H1 (cell line): ENCODE results near the gene RHOT1. TPM values are rescaled to one million over a fixed set of nuclear protein-coding genes. Genes with fewer than 3 reads are reported as not detected.

ENCODE experiments used
- CTCF ChIA-PET: fragments of 300-600 bp; sonication (Branson Sonifier 250); formaldehyde crosslinking; loops from one replicate; lab custom pipeline; 2021; ENCODE audit not compliant: partially characterized antibody; lab: Charles Lee
- POLR2A ChIA-PET: fragments of 300-600 bp; sonication (Branson Sonifier 250); formaldehyde crosslinking; loops from one replicate; lab custom pipeline; 2021; ENCODE audit warnings: inconsistent platforms; ENCODE audit not compliant: partially characterized antibody; lab: Charles Lee
- DNase-seq, 2 experiments: peaks; one replicate each; pipeline versions ENCODE4 v3.0.0 to v3.0.0-alpha.2; 2010 to 2022; ENCODE audit warnings: low spot score in 2 of 2, low read depth in 1 of 2, mixed read lengths in 1 of 2
- FAIRE-seq: peaks from 2 replicates; lab custom pipeline; 2011; peaks lifted over from hg19 to GRCh38; lab: Jason Lieb, UNC
- H2AFZ ChIP-seq: 2 replicates; pipeline ENCODE4 v1.8.1; 2012; ENCODE audit warnings: low read length, inconsistent platforms
- H2AK5ac ChIP-seq: 2 replicates; pipeline ENCODE4 v1.6.1; 2013; ENCODE audit warnings: low read depth, low read length
- H2BK120ac ChIP-seq: replicated peaks from 2 replicates; pipeline ENCODE3; 2013; ENCODE audit warnings: low read depth, low read length, inconsistent platforms
- H2BK12ac ChIP-seq: 2 replicates; pipeline ENCODE4 v1.6.1; 2013; ENCODE audit warnings: low read depth, low read length
- H2BK15ac ChIP-seq: 2 replicates; pipeline ENCODE4 v1.6.1; 2013; ENCODE audit warnings: low read length
- H2BK20ac ChIP-seq: 2 replicates; pipeline ENCODE4 v1.6.1; 2013; ENCODE audit warnings: low read length
- H2BK5ac ChIP-seq: 2 replicates; pipeline ENCODE4 v1.6.1; 2013; ENCODE audit warnings: low read depth, low read length
- H3K14ac ChIP-seq: 2 replicates; pipeline ENCODE4 v1.6.1; 2013; ENCODE audit warnings: inconsistent platforms; ENCODE audit not compliant: insufficient read length
- H3K18ac ChIP-seq: 2 replicates; pipeline ENCODE4 v1.6.1; 2013; ENCODE audit warnings: low read length; ENCODE audit errors: extremely low read depth
- H3K23ac ChIP-seq: 2 replicates; pipeline ENCODE4 v1.6.1; 2013; ENCODE audit warnings: inconsistent platforms; ENCODE audit not compliant: insufficient read length
- H3K23me2 ChIP-seq: 2 replicates; pipeline ENCODE4 v1.6.1; 2013; ENCODE audit warnings: low read depth, low read length
- H3K27ac ChIP-seq: 2 replicates; pipeline ENCODE4 v1.6.1; 2011; ENCODE audit warnings: low read depth, low read length, inconsistent platforms
- H3K27me3 ChIP-seq, 4 experiments: replicated peaks in 1 of 4; 1 replicate in 1 of 4; 2 replicates in 3 of 4; pipeline versions ENCODE4 v1.6.1 to v1.8.1; 2011 to 2013; ENCODE audit warnings: low read length in 3 of 4, mild to moderate bottlenecking in 3 of 4, inconsistent platforms in 2 of 4, mixed read lengths in 2 of 4, moderate library complexity in 1 of 4; ENCODE audit not compliant: control insufficient read depth in 3 of 4, insufficient read depth in 3 of 4; ENCODE audit errors: extremely low read depth in 1 of 4
- H3K36me3 ChIP-seq, 4 experiments: 2 replicates each; pipeline versions ENCODE4 v1.6.1 to v1.8.1; 2011 to 2013; ENCODE audit warnings: mild to moderate bottlenecking in 4 of 4, low read length in 3 of 4, moderate library complexity in 2 of 4, control low read depth in 1 of 4, inconsistent platforms in 1 of 4; ENCODE audit not compliant: insufficient read depth in 4 of 4, control insufficient read depth in 2 of 4
- H3K4ac ChIP-seq: replicated peaks from 2 replicates; pipeline ENCODE3; 2013; ENCODE audit warnings: low read length, low read depth, mixed read lengths, inconsistent platforms; ENCODE audit not compliant: insufficient read length
- H3K4me1 ChIP-seq, 4 experiments: replicated peaks in 1 of 4; 1 replicate in 1 of 4; 2 replicates in 3 of 4; pipeline versions ENCODE4 v1.6.1 to v1.8.1; 2011 to 2013; ENCODE audit warnings: low read length in 3 of 4, inconsistent platforms in 2 of 4, mixed read lengths in 1 of 4; ENCODE audit not compliant: insufficient read depth in 4 of 4, control insufficient read depth in 3 of 4
- H3K4me2 ChIP-seq, 2 experiments: 2 replicates each; pipeline versions ENCODE4 v1.6.1 to v1.8.1; 2011 to 2013; ENCODE audit warnings: low read depth in 2 of 2, low read length in 2 of 2, control low read depth in 1 of 2, inconsistent platforms in 1 of 2, mild to moderate bottlenecking in 1 of 2; ENCODE audit not compliant: insufficient read depth in 1 of 2
- H3K4me3 ChIP-seq, 4 experiments: fragments of 200-600, 300-600 bp in 1 of 4; sonication (generic), shearing (Covaris generic), sonication (Bioruptor Twin) in 1 of 4; 2 replicates each; pipeline versions ENCODE4 v1.5.1 to v1.8.1; 2011 to 2016; ENCODE audit warnings: low read length in 4 of 4, low read depth in 3 of 4, control low read depth in 2 of 4, inconsistent platforms in 2 of 4, mild to moderate bottlenecking in 2 of 4, mixed read lengths in 1 of 4, moderate library complexity in 1 of 4; ENCODE audit not compliant: insufficient read depth in 2 of 4; ENCODE audit errors: extremely low read depth in 1 of 4
- H3K56ac ChIP-seq: replicated peaks from 2 replicates; pipeline ENCODE3; 2013; ENCODE audit warnings: low read depth, mild to moderate bottlenecking, mixed read lengths, low read length, inconsistent platforms; ENCODE audit not compliant: insufficient read length
- H3K79me1 ChIP-seq: 2 replicates; pipeline ENCODE4 v1.6.1; 2013; ENCODE audit warnings: low read depth, low read length, control low read depth
- H3K79me2 ChIP-seq, 2 experiments: 2 replicates each; pipeline versions ENCODE4 v1.6.1 to v1.8.1; 2012 to 2013; ENCODE audit warnings: low read length in 2 of 2, mild to moderate bottlenecking in 2 of 2, inconsistent platforms in 1 of 2; ENCODE audit not compliant: insufficient read depth in 2 of 2, control insufficient read depth in 1 of 2
- H3K9ac ChIP-seq, 4 experiments: replicated peaks in 1 of 4; 1 replicate in 1 of 4; 2 replicates in 3 of 4; pipeline versions ENCODE4 v1.6.1 to v1.8.1; 2011 to 2013; ENCODE audit warnings: low read depth in 3 of 4, low read length in 3 of 4, control low read depth in 2 of 4, mild to moderate bottlenecking in 2 of 4, moderate library complexity in 2 of 4, inconsistent platforms in 1 of 4; ENCODE audit errors: extremely low read depth in 1 of 4
- H3K9me3 ChIP-seq, 2 experiments: 2 replicates each; pipeline versions ENCODE4 v1.6.1 to v1.8.1; 2012 to 2013; ENCODE audit warnings: mild to moderate bottlenecking in 2 of 2, moderate library complexity in 2 of 2, control low read depth in 1 of 2, inconsistent platforms in 1 of 2, low read depth in 1 of 2, low read length in 1 of 2, mixed read lengths in 1 of 2; ENCODE audit not compliant: insufficient read depth in 2 of 2
- H4K20me1 ChIP-seq, 2 experiments: replicated peaks in 1 of 2; 2 replicates each; pipeline versions ENCODE3 to v1.8.1; 2011 to 2013; ENCODE audit warnings: inconsistent platforms in 2 of 2, low read length in 2 of 2, mild to moderate bottlenecking in 1 of 2; ENCODE audit not compliant: insufficient read depth in 2 of 2, control insufficient read depth in 1 of 2
- H4K5ac ChIP-seq: 2 replicates; pipeline ENCODE4 v1.6.1; 2013; ENCODE audit warnings: low read length, low read depth, mixed read lengths, inconsistent platforms; ENCODE audit not compliant: insufficient read length
- H4K8ac ChIP-seq: 2 replicates; pipeline ENCODE4 v1.8.0; 2013; ENCODE audit warnings: mild to moderate bottlenecking, moderate library complexity, low read length, inconsistent platforms; ENCODE audit not compliant: insufficient read depth; ENCODE audit errors: extremely low read depth
- H4K91ac ChIP-seq: replicated peaks from 2 replicates; pipeline ENCODE3; 2013; ENCODE audit warnings: low read length, mixed read lengths, inconsistent platforms; ENCODE audit not compliant: insufficient read length
- BRCA1 ChIP-seq: IDR thresholded peaks from 2 replicates; pipeline ENCODE4 v1.6.1; 2012; ENCODE audit warnings: low read depth, low read length, improper control_type of control experiment
- CBX5 ChIP-seq: fragments of 300-800, 300-1000 bp; sonication (generic); IDR thresholded peaks from 2 replicates; pipeline ENCODE4 v1.7.1; 2016; ENCODE audit warnings: antibody characterized with exemption, low read length, low read depth
- GABPA ChIP-seq: IDR thresholded peaks from 2 replicates; pipeline ENCODE4 v1.6.1; 2011; ENCODE audit warnings: mild to moderate bottlenecking, low read length, moderate library complexity, borderline replicate concordance; ENCODE audit not compliant: insufficient read depth
- NRF1 ChIP-seq: IDR thresholded peaks from 2 replicates; pipeline ENCODE4 v1.6.1; 2011; ENCODE audit warnings: mild to moderate bottlenecking, low read depth, low read length, improper control_type of control experiment
- RAD21 ChIP-seq, 2 experiments: IDR thresholded peaks in 1 of 2; conservative IDR thresholded peaks in 1 of 2; 2 replicates each; pipeline ENCODE4 v1.6.1; 2011; ENCODE audit warnings: low read depth in 2 of 2, low read length in 2 of 2, improper control_type of control experiment in 1 of 2, inconsistent platforms in 1 of 2, mild to moderate bottlenecking in 1 of 2, moderate library complexity in 1 of 2
- SIRT6 ChIP-seq: IDR thresholded peaks from one replicate; pipeline ENCODE4 v1.7.1; 2012; ENCODE audit warnings: low read length, inconsistent platforms
- SP2 ChIP-seq: IDR thresholded peaks from 2 replicates; pipeline ENCODE4 v1.6.1; 2012; ENCODE audit warnings: mild to moderate bottlenecking, low read length, inconsistent platforms
- TAF7 ChIP-seq: optimal IDR thresholded peaks from 2 replicates; pipeline ENCODE3; 2011; ENCODE audit warnings: low read depth, mild to moderate bottlenecking, inconsistent platforms, low read length, moderate library complexity, borderline replicate concordance
- TCF12 ChIP-seq: IDR thresholded peaks from 2 replicates; pipeline ENCODE4 v1.6.1; 2011; ENCODE audit warnings: low read depth, mild to moderate bottlenecking, low read length
- USF2 ChIP-seq: IDR thresholded peaks from 2 replicates; pipeline ENCODE4 v1.6.1; 2011; ENCODE audit warnings: low read length, improper control_type of control experiment
- WGBS, 2 experiments: shearing (Covaris generic) in 1 of 2; methylation state at CpG; one replicate each; pipeline versions ENCODE4 v1.1.6 to v1.1.7; 2013 to 2015; ENCODE audit warnings: low lambda C conversion rate in 2 of 2, mixed read lengths in 2 of 2, inconsistent platforms in 1 of 2, low coverage in 1 of 2, missing lambda C conversion rate in 1 of 2; ENCODE audit not compliant: insufficient replicate concordance in 2 of 2, insufficient coverage in 1 of 2, insufficient read length in 1 of 2; ENCODE audit errors: extremely low coverage in 1 of 2, missing lambda C conversion rate in 1 of 2; 5-methylcytosine and 5-hydroxymethylcytosine counted together
- polyA plus RNA-seq, 7 experiments: library from polyadenylated mRNA; depleted of rRNA in 3 of 7; stranded (reverse) in 5 of 7; unstranded in 2 of 7; fragments of >200 nt in 5 of 7; fragments of 200-250 nt in 2 of 7; gene quantifications; 1 replicate in 5 of 7; 2 replicates in 1 of 7; 4 replicates in 1 of 7; pipeline versions ENCODE4 v1.2.1 to v1.2.3, GENCODE V29; 2011 to 2013; ENCODE audit warnings: missing spikeins in 2 of 7, mixed read lengths in 2 of 7
- total RNA-seq: library from RNA; stranded (reverse); fragmentation: NEBNext Ultra II Directional; extraction: Animal tissue kit (Norgen Biotek cat#: 25700); gene quantifications from 2 replicates; pipeline ENCODE4 v1.2.1, GENCODE V29; 2021

Gene RHOT1
- total and polyA plus RNA-seq, 2 of the 8 experiments (the other 6 are each of a cell fraction or from before 2014, with no cell fraction given) = 34.2 to 38.2 TPM

DNA sequence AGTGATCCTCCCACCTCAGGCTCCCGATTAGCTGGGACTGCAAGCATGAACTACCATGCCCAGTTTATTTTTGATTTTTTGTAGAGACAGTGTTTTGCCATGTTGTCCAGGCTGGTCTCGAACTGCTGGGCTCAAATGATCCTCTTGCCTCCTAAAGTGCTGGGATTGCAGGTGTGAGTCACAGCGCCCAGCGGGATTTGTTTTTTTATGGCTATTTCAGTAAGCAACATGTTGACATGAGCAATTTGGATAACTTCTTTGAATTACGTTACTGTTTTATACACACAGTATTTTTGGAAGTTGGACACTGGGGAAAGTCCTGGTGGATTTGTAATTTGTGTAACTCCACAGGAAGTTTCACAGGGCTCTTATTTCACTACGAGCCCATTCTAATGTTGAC, 18.5 kb upstream of the RHOT1 start:
- POLR2A ChIA-PET = interaction anchor here (1.1 kb wide), 1 partner anchor 22 kb away, joined by 3 read pairs; no protein-coding TSS in a partner anchor
- no peak overlapping the region for H4K5ac ChIP-seq
- H3K4me2 ChIP-seq = no peak overlapping the region
- CTCF ChIA-PET = interaction anchor here (1.1 to 2.9 kb wide), 2 partner anchors 12 to 16 kb away, joined by 3 to 14 read pairs; no protein-coding TSS in a partner anchor
- no peak overlapping the region for H2BK5ac ChIP-seq
- H3K23ac ChIP-seq = no peak overlapping the region
- H4K8ac ChIP-seq = no peak overlapping the region
- H3K4ac ChIP-seq = no peak overlapping the region
- H2AK5ac ChIP-seq = no peak overlapping the region
- H2BK20ac ChIP-seq = no peak overlapping the region
- H3K9me3 ChIP-seq = no peaks in the 10 kb centered on the region
- H2BK120ac ChIP-seq = no peak overlapping the region
- peaks cover 0 to 5% (median 2%) of the 10 kb centered on the region in 4 experiments; a peak in 5 of 7 replicates for H3K4me1 ChIP-seq
- no peak overlapping the region for H2BK15ac ChIP-seq
- no peaks in the 10 kb centered on the region for H3K27me3 ChIP-seq
- no peaks in the 10 kb centered on the region for H4K20me1 ChIP-seq
- H3K14ac ChIP-seq = no peak overlapping the region
- H3K9ac ChIP-seq = no peak overlapping the region
- H3K56ac ChIP-seq = no peak overlapping the region
- no peak overlapping the region for H3K27ac ChIP-seq
- DNase-seq (no peak), FAIRE-seq (no peak)
- no peak overlapping the region for H3K18ac ChIP-seq
- H3K79me2 ChIP-seq = no peaks in the 10 kb centered on the region
- H3K23me2 ChIP-seq = no peaks in the 10 kb centered on the region
- H3K79me1 ChIP-seq = no peaks in the 10 kb centered on the region
- TF ChIP-seq NRF1 (no peak), GABPA (no peak), RAD21 (IDR thresholded peaks at IDR 0.05 in 1 of 2, conservative IDR thresholded peaks at IDR 0.05 in 1 of 2; ENCODE audit: low read depth in 2 of 2, low read length in 2 of 2) (no peak), BRCA1 (no peak), USF2 (no peak), CBX5 (no peak), TAF7 (no peak), SP2 (no peak), TCF12 (no peak), SIRT6 (no peak)
- no peak overlapping the region for H2BK12ac ChIP-seq
- H4K91ac ChIP-seq = no peak overlapping the region
- no peaks in the 10 kb centered on the region for H3K36me3 ChIP-seq
- 95% methylated on average over 6 of the region's 6 CpGs; no CpG with 5 or more reads in 1 of the 2 experiments for WGBS, 2 experiments
- no peak overlapping the region for H2AFZ ChIP-seq
- no peak overlapping the region for H3K4me3 ChIP-seq
